OCI-LY1 (cell line): ENCODE measurements around the gene SKA2.
"Not testable (repeated sequence)": the region's sequence is repeated elsewhere in the genome, so short reads cannot be mapped to it uniquely, and the experiment has no call there.

Experiments
- H2AFZ ChIP-seq: fragments of 200-600 bp; sonication (generic), shearing (Covaris generic); 2 replicates; pipeline ENCODE4 v1.6.0; 2014; ENCODE audit warnings: antibody characterized with exemption, mild to moderate bottlenecking, low read length
- H3F3A ChIP-seq: fragments of 200-600 bp; sonication (generic), shearing (Covaris generic); 2 replicates; pipeline ENCODE4 v1.6.0; 2014; ENCODE audit warnings: mild to moderate bottlenecking, antibody characterized with exemption, low read length, moderate library complexity; ENCODE audit not compliant: insufficient read depth
- H3K27ac ChIP-seq: fragments of 200-600 bp; sonication (generic); 2 replicates; pipeline ENCODE4 v1.5.1; 2014; ENCODE audit warnings: low read length, mixed run types, mild to moderate bottlenecking, low read depth; ENCODE audit not compliant: poor library complexity, severe bottlenecking
- H3K27me3 ChIP-seq: fragments of 200-600 bp; sonication (generic); 2 replicates; pipeline ENCODE4 v1.6.0; 2014; ENCODE audit warnings: antibody characterized with exemption, mild to moderate bottlenecking, low read length, moderate library complexity; ENCODE audit not compliant: insufficient read depth
- H3K36me3 ChIP-seq: fragments of 200-600 bp; sonication (generic); 2 replicates; pipeline ENCODE4 v1.6.1; 2014; ENCODE audit warnings: mild to moderate bottlenecking, antibody characterized with exemption, low read length, moderate library complexity, mixed read lengths; ENCODE audit not compliant: insufficient read depth
- H3K4me1 ChIP-seq: fragments of 200-600 bp; sonication (generic); 2 replicates; pipeline ENCODE4 v1.5.1; 2014; ENCODE audit warnings: mild to moderate bottlenecking, low read length, moderate library complexity; ENCODE audit not compliant: insufficient read depth, severe bottlenecking
- H3K4me2 ChIP-seq: fragments of 200-600 bp; sonication (generic), shearing (Covaris generic); 2 replicates; pipeline ENCODE4 v1.6.1; 2014; ENCODE audit warnings: low read length
- H3K4me3 ChIP-seq: fragments of 200-600 bp; sonication (generic); 2 replicates; pipeline ENCODE4 v1.5.1; 2014; ENCODE audit warnings: low read length, low read depth, mild to moderate bottlenecking, mixed read lengths; ENCODE audit not compliant: poor library complexity, severe bottlenecking
- H3K79me2 ChIP-seq: fragments of 200-600 bp; shearing (Covaris generic); 2 replicates; pipeline ENCODE4 v1.6.1; 2016; ENCODE audit warnings: mixed run types, low read length, mixed read lengths; ENCODE audit not compliant: insufficient read depth
- H3K9ac ChIP-seq: fragments of 200-600 bp; sonication (generic), shearing (Covaris generic); 2 replicates; pipeline ENCODE4 v1.6.1; 2014; ENCODE audit warnings: mild to moderate bottlenecking, low read length, mixed read lengths
- H3K9me2 ChIP-seq: fragments of 200-600 bp; sonication (generic), shearing (Covaris generic); 2 replicates; pipeline ENCODE4 v1.6.1; 2014; ENCODE audit warnings: low read depth, mild to moderate bottlenecking, low read length, mixed read lengths
- H3K9me3 ChIP-seq: fragments of 200-600 bp; shearing (Covaris generic); 2 replicates; pipeline ENCODE4 v1.6.1; 2014; ENCODE audit warnings: low read length, mixed read lengths
- H4K20me1 ChIP-seq: fragments of 200-600 bp; sonication (generic), shearing (Covaris generic); 2 replicates; pipeline ENCODE4 v1.6.0; 2016; ENCODE audit warnings: mild to moderate bottlenecking, low read length; ENCODE audit not compliant: insufficient read depth
- CTCF ChIP-seq: fragments of 200-600 bp; sonication (generic), shearing (Covaris generic); IDR thresholded peaks from 2 replicates; pipeline ENCODE4 v1.5.1; 2017; ENCODE audit warnings: mild to moderate bottlenecking, antibody characterized with exemption, low read length, moderate library complexity, mixed read lengths
- EZH2 ChIP-seq: fragments of 200-600 bp; sonication (generic), shearing (Covaris generic); IDR thresholded peaks from 2 replicates; pipeline ENCODE4 v1.8.0; 2017; ENCODE audit warnings: borderline replicate concordance, mixed run types, mild to moderate bottlenecking, antibody characterized with exemption, low read length, moderate library complexity, mixed read lengths

Gene SKA2

GRCh38 chr17:59185997-59186396, 31.0 kb upstream of the SKA2 start:
- Histone ChIP-seq H4K20me1 (no peaks in the 10 kb centered on the region), H3K9me3 (no peaks in the 10 kb centered on the region), H3K4me2 (no peak overlapping the region), H3K4me3 (no peak overlapping the region), H3K9me2 (no peaks in the 10 kb centered on the region), H3K36me3 (peaks cover 51% of the 10 kb centered on the region), H3K27ac (no peak overlapping the region), H3K79me2 (no peaks in the 10 kb centered on the region), H2AFZ (no peak overlapping the region), H3K4me1 (no peaks in the 10 kb centered on the region), H3K27me3 (no peaks in the 10 kb centered on the region), H3F3A (no peaks in the 10 kb centered on the region), H3K9ac (no peak overlapping the region)
- no peak for TF ChIP-seq EZH2
- no peak for TF ChIP-seq CTCF

- H3K4me2 ChIP-seq = no peak overlapping the region
- H3K27ac ChIP-seq = no peak overlapping the region
- no peak overlapping the region for H3K9ac ChIP-seq
- no peak overlapping the region for H3K4me3 ChIP-seq
- H3K9me3 ChIP-seq = no peaks in the 10 kb centered on the region
- no peaks in the 10 kb centered on the region for H3F3A ChIP-seq
- H3K36me3 ChIP-seq = peaks cover 24% of the 10 kb centered on the region
- TF ChIP-seq EZH2 = no peak
- no peak for TF ChIP-seq CTCF
- H3K79me2 ChIP-seq = no peaks in the 10 kb centered on the region
- H2AFZ ChIP-seq = no peak overlapping the region
- no peaks in the 10 kb centered on the region for H3K9me2 ChIP-seq
- no peaks in the 10 kb centered on the region for H3K27me3 ChIP-seq
- no peaks in the 10 kb centered on the region for H4K20me1 ChIP-seq
- no peaks in the 10 kb centered on the region for H3K4me1 ChIP-seq
Measured at GRCh38 chr17:59181481-59181880, 26.5 kb upstream of the SKA2 start.

- Histone ChIP-seq H3F3A (no peaks in the 10 kb centered on the region), H3K27me3 (no peaks in the 10 kb centered on the region), H3K4me3 (no peak overlapping the region), H3K36me3 (peaks cover 21% of the 10 kb centered on the region), H3K79me2 (no peaks in the 10 kb centered on the region), H3K9ac (no peak overlapping the region), H3K4me1 (no peaks in the 10 kb centered on the region), H4K20me1 (no peaks in the 10 kb centered on the region), H3K9me3 (no peaks in the 10 kb centered on the region), H2AFZ (no peak overlapping the region), H3K9me2 (no peaks in the 10 kb centered on the region), H3K27ac (no peak overlapping the region), H3K4me2 (no peak overlapping the region)
- TF ChIP-seq CTCF = no peak
- TF ChIP-seq EZH2 = no peak
Measured at GRCh38 chr17:59180626-59181025, 25.6 kb upstream of the SKA2 start.

GRCh38 chr17:59179601-59180000, 24.6 kb upstream of the SKA2 start:
- not testable (repeated sequence) for H3K79me2 ChIP-seq, H3K9ac ChIP-seq, H3K27ac ChIP-seq, H3K4me1 ChIP-seq, H3K27me3 ChIP-seq, H3K4me3 ChIP-seq, H3F3A ChIP-seq, H3K9me2 ChIP-seq, H3K4me2 ChIP-seq, H2AFZ ChIP-seq, H3K9me3 ChIP-seq, H4K20me1 ChIP-seq
- peaks cover 22% of the 10 kb centered on the region for H3K36me3 ChIP-seq
